Smooth muscle cell (in vitro differentiated cells): ENCODE results near the gene KPNA3. TPM values are rescaled to one million over a fixed set of nuclear protein-coding genes. Genes with fewer than 3 reads are reported as not detected.
"Not testable (repeated sequence)": the region's sequence is repeated elsewhere in the genome, so short reads cannot be mapped to it uniquely, and the experiment has no call there.

Experiments used
- DNase-seq: peaks from one replicate; lab custom pipeline; 2025; ENCODE audit not compliant: unreplicated experiment; lab: John Stamatoyannopoulos, UW
- H2AFZ ChIP-seq: fragments of 200-600 bp; sonication (generic); 2 replicates; pipeline ENCODE4 v1.6.0; 2016; ENCODE audit warnings: antibody characterized with exemption, low read depth, mild to moderate bottlenecking
- H3F3A ChIP-seq: fragments of 200-600 bp; sonication (generic); 2 replicates; pipeline ENCODE4 v1.6.0; 2017; ENCODE audit warnings: antibody characterized with exemption, low read depth
- H3K27ac ChIP-seq: fragments of 200-600 bp; sonication (generic); 2 replicates; pipeline ENCODE4 v1.5.1; 2016; ENCODE audit warnings: low read depth, mild to moderate bottlenecking
- H3K27me3 ChIP-seq: fragments of 200-600 bp; sonication (generic); 2 replicates; pipeline ENCODE4 v1.6.1; 2016; ENCODE audit warnings: low read depth, mild to moderate bottlenecking
- H3K36me3 ChIP-seq: fragments of 200-600 bp; sonication (generic); 2 replicates; pipeline ENCODE4 v1.5.1; 2016; ENCODE audit warnings: low read depth
- H3K4me1 ChIP-seq: fragments of 200-600 bp; sonication (generic); 2 replicates; pipeline ENCODE4 v1.5.1; 2016; ENCODE audit warnings: low read depth
- H3K4me2 ChIP-seq: fragments of 200-600 bp; sonication (generic); 2 replicates; pipeline ENCODE4 v1.6.0; 2016; ENCODE audit warnings: mild to moderate bottlenecking
- H3K4me3 ChIP-seq: fragments of 200-600 bp; sonication (generic); 2 replicates; pipeline ENCODE4 v1.5.1; 2016; ENCODE audit warnings: mild to moderate bottlenecking
- H3K79me2 ChIP-seq: fragments of 200-600 bp; sonication (generic); 2 replicates; pipeline ENCODE4 v1.6.0; 2016; ENCODE audit warnings: low read depth, mild to moderate bottlenecking
- H3K9ac ChIP-seq: fragments of 200-600 bp; sonication (generic); 2 replicates; pipeline ENCODE4 v1.6.0; 2016; ENCODE audit warnings: low read depth
- H3K9me3 ChIP-seq: fragments of 200-600 bp; sonication (generic); replicated peaks from 2 replicates; pipeline ENCODE4 v1.5.1; 2016; ENCODE audit warnings: low read depth
- H4K20me1 ChIP-seq: fragments of 200-600 bp; sonication (generic); 2 replicates; pipeline ENCODE4 v1.6.0; 2016; ENCODE audit warnings: low read depth
- WGBS: methylation state at CpG from one replicate; pipeline ENCODE4 v1.1.7; 2016; ENCODE audit warnings: low lambda C conversion rate; 5-methylcytosine and 5-hydroxymethylcytosine counted together
- polyA plus RNA-seq: library from polyadenylated mRNA; unstranded; fragments of >200 nt; fragmentation: Nextera tagmentation; extraction: Ambion mirVana; gene quantifications from 2 replicates; pipeline ENCODE4 v1.2.1, GENCODE V29; 2016
- total RNA-seq: library from RNA; depleted of rRNA; stranded (reverse); fragments of >200 nt; gene quantifications from 2 replicates; pipeline ENCODE4 v1.2.3, GENCODE V29; 2014
- TF ChIP-seq, protein P1 (sequence below): fragments of 200-600 bp; sonication (generic); IDR thresholded peaks from 2 replicates; pipeline ENCODE4 v1.5.1; 2017; ENCODE audit warnings: borderline replicate concordance, mild to moderate bottlenecking, antibody characterized with exemption; ENCODE audit not compliant: insufficient read depth, poor library complexity, severe bottlenecking

Gene KPNA3
- total and polyA plus RNA-seq, 2 experiments from 2014 or later, result 22.7 to 38.9 TPM

GRCh38 chr13:49810567-49811526 lies 18.4 kb upstream of the KPNA3 start:
- Histone ChIP-seq H3K27ac (peak overlapping the region; percentile 84), H3K4me1 (no peaks in the 10 kb centered on the region), H3K27me3 (no peaks in the 10 kb centered on the region), H3K9me3 (no peaks in the 10 kb centered on the region), H3K36me3 (no peaks in the 10 kb centered on the region), H4K20me1 (no peaks in the 10 kb centered on the region), H3K4me3 (peak overlapping the region; percentile 20), H2AFZ (no peak overlapping the region), H3K79me2 (no peaks in the 10 kb centered on the region), H3F3A (no peaks in the 10 kb centered on the region), H3K9ac (peak overlapping the region; percentile 36), H3K4me2 (peak overlapping the region; percentile 79)
- TF ChIP-seq, protein P1, sequence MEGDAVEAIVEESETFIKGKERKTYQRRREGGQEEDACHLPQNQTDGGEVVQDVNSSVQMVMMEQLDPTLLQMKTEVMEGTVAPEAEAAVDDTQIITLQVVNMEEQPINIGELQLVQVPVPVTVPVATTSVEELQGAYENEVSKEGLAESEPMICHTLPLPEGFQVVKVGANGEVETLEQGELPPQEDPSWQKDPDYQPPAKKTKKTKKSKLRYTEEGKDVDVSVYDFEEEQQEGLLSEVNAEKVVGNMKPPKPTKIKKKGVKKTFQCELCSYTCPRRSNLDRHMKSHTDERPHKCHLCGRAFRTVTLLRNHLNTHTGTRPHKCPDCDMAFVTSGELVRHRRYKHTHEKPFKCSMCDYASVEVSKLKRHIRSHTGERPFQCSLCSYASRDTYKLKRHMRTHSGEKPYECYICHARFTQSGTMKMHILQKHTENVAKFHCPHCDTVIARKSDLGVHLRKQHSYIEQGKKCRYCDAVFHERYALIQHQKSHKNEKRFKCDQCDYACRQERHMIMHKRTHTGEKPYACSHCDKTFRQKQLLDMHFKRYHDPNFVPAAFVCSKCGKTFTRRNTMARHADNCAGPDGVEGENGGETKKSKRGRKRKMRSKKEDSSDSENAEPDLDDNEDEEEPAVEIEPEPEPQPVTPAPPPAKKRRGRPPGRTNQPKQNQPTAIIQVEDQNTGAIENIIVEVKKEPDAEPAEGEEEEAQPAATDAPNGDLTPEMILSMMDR, result no peak
- 37% methylated on average over 6 of the region's 6 CpGs for WGBS
- DNase-seq, result peak; percentile 9

- Histone ChIP-seq H3K27me3 (no peaks in the 10 kb centered on the region), H2AFZ (peak overlapping the region; percentile 63), H3K9ac (no peak overlapping the region), H3F3A (no peaks in the 10 kb centered on the region), H3K4me1 (no peaks in the 10 kb centered on the region), H3K4me2 (no peak overlapping the region), H3K27ac (no peak overlapping the region), H3K36me3 (no peaks in the 10 kb centered on the region), H4K20me1 (no peaks in the 10 kb centered on the region), H3K79me2 (no peaks in the 10 kb centered on the region), H3K9me3 (no peaks in the 10 kb centered on the region), H3K4me3 (no peak overlapping the region)
- DNase-seq, result no peak
- TF ChIP-seq, protein P1, result no peak
- 35% methylated on average over 6 of the region's 6 CpGs for WGBS
Observed at GRCh38 chr13:49807681-49808080, 15.2 kb upstream of the KPNA3 start.

DNA sequence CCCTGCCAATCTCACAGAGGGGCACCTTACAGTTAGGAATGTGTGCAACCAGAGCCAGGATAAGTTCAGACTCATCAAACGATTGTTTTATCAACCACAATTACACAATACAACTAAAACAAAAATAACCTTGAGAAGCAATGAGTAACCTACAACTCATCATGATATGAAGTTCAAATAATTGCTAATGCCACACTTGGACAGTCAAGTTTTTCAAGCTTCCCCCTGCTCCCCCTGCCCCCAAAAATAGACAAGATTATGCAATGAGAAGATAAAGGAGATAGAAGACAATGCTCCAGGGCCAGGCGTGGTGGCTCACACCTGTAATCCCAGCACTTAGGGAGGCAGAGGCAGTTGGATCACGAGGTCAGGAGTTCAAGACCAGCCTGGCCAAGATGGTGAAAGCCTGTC lies 13.6 kb upstream of the KPNA3 start:
- Histone ChIP-seq H3K36me3 (no peaks in the 10 kb centered on the region), H3K27me3 (no peaks in the 10 kb centered on the region), H3K4me3 (no peak overlapping the region), H3K9me3 (no peaks in the 10 kb centered on the region), H3K9ac (no peak overlapping the region), H3K4me1 (no peaks in the 10 kb centered on the region), H4K20me1 (no peaks in the 10 kb centered on the region), H3K79me2 (no peaks in the 10 kb centered on the region), H2AFZ (no peak overlapping the region), H3F3A (no peaks in the 10 kb centered on the region), H3K4me2 (no peak overlapping the region), H3K27ac (no peak overlapping the region)
- TF ChIP-seq, protein P1, result no peak
- no peak for DNase-seq
- 78% methylated on average over 3 of the region's 3 CpGs for WGBS

GRCh38 chr13:49803047-49803446 lies 10.6 kb upstream of the KPNA3 start:
- not testable (repeated sequence) for H3K4me1 ChIP-seq, H3K27ac ChIP-seq, H3K9ac ChIP-seq, H4K20me1 ChIP-seq, H2AFZ ChIP-seq, H3K27me3 ChIP-seq, H3K79me2 ChIP-seq, H3K9me3 ChIP-seq, H3K4me2 ChIP-seq, H3K36me3 ChIP-seq, H3K4me3 ChIP-seq, H3F3A ChIP-seq, DNase-seq
- WGBS, result 94% methylated on average over 10 of the region's 10 CpGs
